Measurements from ENCODE around the gene SLC25A13. TPM values are rescaled to one million over a fixed set of nuclear protein-coding genes. Genes with fewer than 3 reads are reported as not detected.

Gene SLC25A13
- total and polyA plus RNA-seq, 8 donors, result 20.2 to 41.2 (median 25.1) TPM

DNA sequence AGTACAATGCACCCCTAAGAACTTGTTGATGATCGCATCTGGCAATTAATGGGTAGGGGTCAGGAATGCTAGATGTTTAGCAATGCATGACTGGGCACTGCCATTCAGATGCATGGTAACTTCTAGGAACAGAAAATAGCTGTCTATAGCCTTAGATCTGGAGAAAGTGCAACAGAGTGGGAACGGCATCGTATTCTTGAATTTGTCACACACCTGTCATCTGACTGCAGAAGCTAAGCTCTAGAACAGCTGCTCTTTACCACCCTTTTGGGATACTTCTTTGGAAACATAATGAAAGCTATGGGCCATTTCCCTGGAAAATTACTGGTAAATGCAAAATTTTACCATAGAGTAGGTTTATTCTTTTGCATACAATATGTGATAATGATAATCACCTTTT lies 118.1 kb downstream of the SLC25A13 start:
- Histone ChIP-seq H3K36me3 (peaks cover 0 to 22% of the 10 kb centered on the region in 2 donors), H3K4me1 (no peaks in the 10 kb centered on the region), H3K9me3 (no peaks in the 10 kb centered on the region), H3K27me3 (no peaks in the 10 kb centered on the region), H3K4me3 (no peak overlapping the region), H3K27ac (no peak overlapping the region)
- no peak for TF ChIP-seq CTCF (IDR thresholded peaks at IDR 0.05)
- intact Hi-C loops (cut with DNase I), result no loop called here
- DNase-seq (no peak), ATAC-seq (no peak)

DNA sequence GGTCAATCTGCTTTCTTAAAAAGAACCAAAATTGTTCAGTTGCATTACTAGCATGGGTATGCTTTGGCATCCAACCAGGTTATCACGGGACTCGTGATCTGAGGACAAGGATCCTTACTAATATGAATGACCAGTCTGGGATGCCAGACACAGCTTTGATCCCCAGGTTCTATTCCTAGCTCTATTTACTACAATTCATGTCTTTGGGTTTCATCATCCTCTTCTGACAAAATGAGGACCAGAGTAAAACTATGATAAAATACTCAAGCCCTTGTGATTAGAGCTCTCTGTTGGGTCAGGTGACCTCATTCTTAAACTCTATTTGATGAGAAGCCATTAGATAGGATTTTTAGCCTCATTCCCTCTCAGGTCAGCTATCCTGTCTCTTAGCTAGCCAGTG lies 119.8 kb downstream of the SLC25A13 start:
- no peak for ATAC-seq
- no peak for DNase-seq
- Histone ChIP-seq H3K4me1 (no peaks in the 10 kb centered on the region), H3K9me3 (no peaks in the 10 kb centered on the region), H3K4me3 (no peak overlapping the region), H3K36me3 (peaks cover 0 to 9% of the 10 kb centered on the region in 2 donors), H3K27ac (no peak overlapping the region), H3K27me3 (no peaks in the 10 kb centered on the region)
- no peak for TF ChIP-seq CTCF (IDR thresholded peaks at IDR 0.05)
- intact Hi-C loops (cut with DNase I), result no loop called here

DNA sequence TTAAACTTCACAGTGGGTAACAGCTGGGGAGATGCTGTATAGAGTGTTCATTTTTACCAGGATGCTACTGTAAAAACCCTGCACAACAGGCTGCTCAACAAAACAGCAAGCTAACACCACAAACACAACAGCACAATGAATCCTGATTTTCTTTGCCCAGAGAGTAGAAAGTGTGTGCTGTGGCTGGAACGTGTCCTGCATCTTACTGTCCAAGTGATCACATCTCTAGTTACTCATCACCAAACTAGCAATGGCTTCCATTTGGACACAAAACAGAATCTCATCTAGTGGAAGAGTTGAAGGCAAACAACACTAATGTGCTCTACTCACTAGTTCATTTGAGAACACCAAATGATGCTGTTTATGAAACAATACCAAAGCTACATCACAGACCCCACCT lies 121.2 kb downstream of the SLC25A13 start:
- no peaks in the 10 kb centered on the region for H3K27me3 ChIP-seq
- no peak overlapping the region for H3K27ac ChIP-seq
- intact Hi-C loops (cut with DNase I), result no loop called here
- TF ChIP-seq CTCF (IDR thresholded peaks at IDR 0.05), result no peak
- no peaks in the 10 kb centered on the region for H3K9me3 ChIP-seq
- H3K4me3 ChIP-seq, result no peak overlapping the region
- H3K4me1 ChIP-seq, result no peaks in the 10 kb centered on the region
- H3K36me3 ChIP-seq, result peaks cover 0 to 3% of the 10 kb centered on the region in 2 donors
- DNase-seq (no peak), ATAC-seq (no peak)

DNA sequence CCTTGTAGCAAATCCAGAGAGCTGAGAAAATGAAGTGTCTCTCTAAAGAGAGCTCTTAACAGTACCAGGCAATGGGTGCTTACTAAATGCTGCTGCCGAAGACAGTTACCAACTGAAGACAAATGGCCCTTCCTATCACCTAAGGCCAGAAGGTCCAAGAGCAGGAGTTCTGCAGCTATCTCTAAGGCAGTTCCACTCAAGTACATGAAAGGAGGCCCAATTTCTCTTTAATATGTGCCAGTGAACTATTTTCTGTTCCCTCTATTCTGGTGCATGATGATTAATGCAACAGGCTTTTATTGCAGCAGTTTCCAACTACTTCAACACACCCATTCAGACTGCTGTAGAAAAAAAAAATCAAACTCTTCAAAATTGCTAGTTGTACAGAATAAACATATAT lies 122.5 kb downstream of the SLC25A13 start:
- no peak overlapping the region for H3K27ac ChIP-seq
- no peaks in the 10 kb centered on the region for H3K4me1 ChIP-seq
- H3K36me3 ChIP-seq, result no peaks in the 10 kb centered on the region
- H3K4me3 ChIP-seq, result no peak overlapping the region
- no peaks in the 10 kb centered on the region for H3K9me3 ChIP-seq
- no peak for DNase-seq
- ATAC-seq, result peak; percentile 15
- TF ChIP-seq CTCF (IDR thresholded peaks at IDR 0.05), result no peak
- intact Hi-C loops (cut with DNase I), result no loop called here
- no peaks in the 10 kb centered on the region for H3K27me3 ChIP-seq

- Histone ChIP-seq H3K9me3 (no peaks in the 10 kb centered on the region), H3K36me3 (peaks cover 0 to 5% of the 10 kb centered on the region in 2 donors), H3K27me3 (no peaks in the 10 kb centered on the region), H3K4me3 (no peak overlapping the region), H3K27ac (no peak overlapping the region), H3K4me1 (no peaks in the 10 kb centered on the region)
- no peak for DNase-seq
- ATAC-seq, result no peak
- intact Hi-C loops (cut with DNase I), result no loop called here
- no peak for TF ChIP-seq CTCF (IDR thresholded peaks at IDR 0.05)
Observed at GRCh38 chr7:96198047-96198636, 123.8 kb downstream of the SLC25A13 start.

Data from left lung (tissue), 10 donors.